HEK293 (cell line): Measurements from ENCODE around the gene AIFM1.

Source experiments
- CTCF ChIA-PET: fragments of 350-600 bp; formaldehyde crosslinking; extraction: SDS; loops from one replicate; lab custom pipeline; 2021; ENCODE audit warnings: antibody characterized with exemption; lab: Yijun Ruan, JAX
- POLR2A ChIA-PET: fragments of 300-600 bp; formaldehyde crosslinking; extraction: SDS; loops from one replicate; lab custom pipeline; 2020; ENCODE audit warnings: antibody characterized with exemption, inconsistent platforms; lab: Yijun Ruan, JAX
- H3K27ac ChIP-seq: fragments of 200-500 bp; sonication (Bioruptor generic); 2 replicates; pipeline ENCODE4 v1.5.1; 2014; ENCODE audit warnings: low read depth, low read length, control low read depth, inconsistent platforms; ENCODE audit errors: extremely low read depth
- H3K36me3 ChIP-seq, 2 experiments: fragments of 200-500 bp in 1 of 2; sonication (Bioruptor generic) in 1 of 2; 1 replicate in 1 of 2; 2 replicates in 1 of 2; pipeline ENCODE4 v1.5.1; 2014 to 2017; ENCODE audit warnings: inconsistent platforms in 2 of 2, low read length in 2 of 2; ENCODE audit not compliant: control insufficient read depth in 2 of 2, insufficient read depth in 1 of 2
- H3K4me1 ChIP-seq: fragments of 200-500 bp; sonication (Bioruptor generic); 2 replicates; pipeline ENCODE4 v1.5.1; 2014; ENCODE audit warnings: mild to moderate bottlenecking, low read length, inconsistent platforms; ENCODE audit not compliant: control insufficient read depth, insufficient read depth
- H3K4me3 ChIP-seq: 2 replicates; pipeline ENCODE4 v1.5.1; 2011; ENCODE audit warnings: low read depth, mild to moderate bottlenecking, control low read depth, low read length, moderate library complexity
- H3K9me3 ChIP-seq: fragments of 200-500 bp; sonication (Bioruptor generic); 2 replicates; pipeline ENCODE4 v1.5.1; 2014; ENCODE audit warnings: low read depth, low read length, inconsistent platforms; ENCODE audit not compliant: control insufficient read depth, insufficient read depth
- GLI2 ChIP-seq: fragments of 450-650 bp; formaldehyde crosslinking; IDR thresholded peaks from 2 replicates; pipeline ENCODE4; 2017; ENCODE audit warnings: missing biosample characterization, missing genetic modification characterization, low read depth, borderline replicate concordance
- KLF1 ChIP-seq: fragments of 450-650 bp; formaldehyde crosslinking; IDR thresholded peaks from 2 replicates; pipeline ENCODE4 v1.5.1; 2016; ENCODE audit warnings: missing biosample characterization, missing genetic modification characterization
- KLF8 ChIP-seq: fragments of 450-650 bp; formaldehyde crosslinking; IDR thresholded peaks from 2 replicates; pipeline ENCODE4 v1.5.1; 2016; ENCODE audit warnings: missing biosample characterization, missing genetic modification characterization
- REPIN1 ChIP-seq: fragments of 450-650 bp; formaldehyde crosslinking; IDR thresholded peaks from 2 replicates; pipeline ENCODE4 v1.5.1; 2017; ENCODE audit warnings: missing biosample characterization, missing genetic modification characterization, low read depth
- ZBTB17 ChIP-seq: fragments of 450-650 bp; formaldehyde crosslinking; IDR thresholded peaks from 2 replicates; pipeline ENCODE4 v1.5.1; 2016; ENCODE audit warnings: missing biosample characterization, missing genetic modification characterization
- ZBTB21 ChIP-seq: fragments of 450-650 bp; formaldehyde crosslinking; IDR thresholded peaks from 2 replicates; pipeline ENCODE4 v1.5.1; 2017; ENCODE audit warnings: missing biosample characterization, missing genetic modification characterization
- ZIC2 ChIP-seq: fragments of 450-650 bp; formaldehyde crosslinking; IDR thresholded peaks from 2 replicates; pipeline ENCODE4 v1.5.1; 2016; ENCODE audit warnings: missing biosample characterization, missing genetic modification characterization
- ZNF23 ChIP-seq: fragments of 450-650 bp; formaldehyde crosslinking; IDR thresholded peaks from 2 replicates; pipeline ENCODE4 v1.5.1; 2016; ENCODE audit warnings: missing biosample characterization, missing genetic modification characterization, borderline replicate concordance
- ZNF341 ChIP-seq: fragments of 450-650 bp; formaldehyde crosslinking; IDR thresholded peaks from 2 replicates; pipeline ENCODE4; 2016; ENCODE audit warnings: low read depth, missing biosample characterization, missing genetic modification characterization
- ZNF37A ChIP-seq: fragments of 450-650 bp; IDR thresholded peaks from 2 replicates; pipeline ENCODE4 v1.5.1; 2018; ENCODE audit warnings: missing biosample characterization, missing genetic modification characterization
- ZNF423 ChIP-seq: fragments of 450-650 bp; formaldehyde crosslinking; IDR thresholded peaks from 2 replicates; pipeline ENCODE4 v1.5.1; 2016; ENCODE audit warnings: missing biosample characterization, missing genetic modification characterization
- ZNF473 ChIP-seq: fragments of 450-650 bp; formaldehyde crosslinking; IDR thresholded peaks from 2 replicates; pipeline ENCODE4 v1.5.1; 2017; ENCODE audit warnings: missing biosample characterization, missing genetic modification characterization
- ZNF521 ChIP-seq: fragments of 450-650 bp; formaldehyde crosslinking; IDR thresholded peaks from 2 replicates; pipeline ENCODE4 v1.5.1; 2017; ENCODE audit warnings: missing biosample characterization, mild to moderate bottlenecking, missing genetic modification characterization
- ZNF558 ChIP-seq: fragments of 450-650 bp; formaldehyde crosslinking; IDR thresholded peaks from 2 replicates; pipeline ENCODE4 v1.5.1; 2016; ENCODE audit warnings: missing biosample characterization, missing genetic modification characterization
- ZNF560 ChIP-seq: fragments of 450-650 bp; formaldehyde crosslinking; IDR thresholded peaks from 2 replicates; pipeline ENCODE4 v1.5.1; 2017; ENCODE audit warnings: missing biosample characterization, missing genetic modification characterization, borderline replicate concordance
- ZNF610 ChIP-seq: fragments of 450-650 bp; formaldehyde crosslinking; IDR thresholded peaks from 2 replicates; pipeline ENCODE4 v1.5.1; 2016; ENCODE audit warnings: missing biosample characterization, missing genetic modification characterization, borderline replicate concordance
- ZNF629 ChIP-seq: fragments of 450-650 bp; formaldehyde crosslinking; IDR thresholded peaks from 2 replicates; pipeline ENCODE4 v1.5.1; 2017; ENCODE audit warnings: missing biosample characterization, missing genetic modification characterization
- ZNF707 ChIP-seq: fragments of 450-650 bp; formaldehyde crosslinking; IDR thresholded peaks from 2 replicates; pipeline ENCODE4 v1.5.1; 2016; ENCODE audit warnings: missing biosample characterization, missing genetic modification characterization
- ZNF776 ChIP-seq: fragments of 450-650 bp; formaldehyde crosslinking; IDR thresholded peaks from 2 replicates; pipeline ENCODE4 v1.5.0; 2017; ENCODE audit warnings: missing biosample characterization, missing genetic modification characterization, borderline replicate concordance
- ZNF791 ChIP-seq: fragments of 450-650 bp; formaldehyde crosslinking; IDR thresholded peaks from 2 replicates; pipeline ENCODE4 v1.5.1; 2016; ENCODE audit warnings: missing biosample characterization, missing genetic modification characterization
- TF ChIP-seq, protein P1 (sequence below): fragments of 450-650 bp; formaldehyde crosslinking; IDR thresholded peaks from 2 replicates; pipeline ENCODE4 v1.5.0; 2017; ENCODE audit warnings: missing biosample characterization, missing genetic modification characterization, borderline replicate concordance
- TF ChIP-seq, protein P2 (sequence below): fragments of 450-650 bp; formaldehyde crosslinking; IDR thresholded peaks from 2 replicates; pipeline ENCODE4 v1.5.1; 2017; ENCODE audit warnings: missing biosample characterization, missing genetic modification characterization
- TF ChIP-seq, protein P3 (sequence below): fragments of 450-650 bp; formaldehyde crosslinking; IDR thresholded peaks from 2 replicates; pipeline ENCODE4 v1.5.1; 2016; ENCODE audit warnings: missing biosample characterization, missing genetic modification characterization, borderline replicate concordance
- TF ChIP-seq, protein P4 (sequence below): fragments of 450-650 bp; formaldehyde crosslinking; IDR thresholded peaks from 2 replicates; pipeline ENCODE4 v1.5.1; 2016; ENCODE audit warnings: missing biosample characterization, missing genetic modification characterization
- TF ChIP-seq, protein P5 (sequence below): fragments of 450-650 bp; formaldehyde crosslinking; IDR thresholded peaks from 2 replicates; pipeline ENCODE4 v1.5.1; 2016; ENCODE audit warnings: missing biosample characterization, missing genetic modification characterization

AIFM1 gene

DNA sequence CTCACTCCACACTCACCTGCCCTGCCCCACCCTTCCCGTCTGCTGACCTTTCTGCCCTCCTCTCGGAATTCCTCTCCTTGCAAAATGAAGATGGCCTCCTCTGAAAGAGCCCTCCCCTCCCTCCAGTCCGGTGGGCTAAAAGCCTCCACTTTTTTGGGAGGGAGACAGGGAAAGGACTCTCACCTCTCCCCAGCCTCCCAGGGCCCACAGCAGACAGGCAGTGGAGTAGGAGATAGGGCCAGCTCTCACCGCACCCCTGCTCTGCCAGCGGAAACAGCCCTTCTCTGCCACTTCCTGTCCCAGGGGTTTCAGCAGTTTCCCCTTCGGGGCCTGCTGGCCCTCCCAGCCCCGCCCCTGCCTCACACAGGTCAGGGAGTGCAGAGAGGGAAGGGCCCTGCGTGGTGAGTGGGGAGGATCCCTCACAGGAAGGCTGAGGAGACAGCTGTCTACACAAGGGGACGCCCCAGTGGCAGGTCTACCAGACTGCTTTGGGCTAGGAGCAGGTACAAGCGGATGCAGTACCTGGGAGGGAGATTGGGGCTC, 73.6 kb downstream of the AIFM1 start:
- TF ChIP-seq ZNF23 (tag by site-specific recombination) (no peak), ZNF791 (tag by site-specific recombination) (no peak), ZNF521 (tag by site-specific recombination) (no peak), ZBTB21 (tag by site-specific recombination) (no peak), ZIC2 (tag by site-specific recombination) (no peak), ZNF560 (tag by site-specific recombination) (no peak), ZNF558 (no peak), KLF8 (tag by site-specific recombination) (no peak), ZNF341 (tag by site-specific recombination) (no peak)
- TF ChIP-seq, protein P1, sequence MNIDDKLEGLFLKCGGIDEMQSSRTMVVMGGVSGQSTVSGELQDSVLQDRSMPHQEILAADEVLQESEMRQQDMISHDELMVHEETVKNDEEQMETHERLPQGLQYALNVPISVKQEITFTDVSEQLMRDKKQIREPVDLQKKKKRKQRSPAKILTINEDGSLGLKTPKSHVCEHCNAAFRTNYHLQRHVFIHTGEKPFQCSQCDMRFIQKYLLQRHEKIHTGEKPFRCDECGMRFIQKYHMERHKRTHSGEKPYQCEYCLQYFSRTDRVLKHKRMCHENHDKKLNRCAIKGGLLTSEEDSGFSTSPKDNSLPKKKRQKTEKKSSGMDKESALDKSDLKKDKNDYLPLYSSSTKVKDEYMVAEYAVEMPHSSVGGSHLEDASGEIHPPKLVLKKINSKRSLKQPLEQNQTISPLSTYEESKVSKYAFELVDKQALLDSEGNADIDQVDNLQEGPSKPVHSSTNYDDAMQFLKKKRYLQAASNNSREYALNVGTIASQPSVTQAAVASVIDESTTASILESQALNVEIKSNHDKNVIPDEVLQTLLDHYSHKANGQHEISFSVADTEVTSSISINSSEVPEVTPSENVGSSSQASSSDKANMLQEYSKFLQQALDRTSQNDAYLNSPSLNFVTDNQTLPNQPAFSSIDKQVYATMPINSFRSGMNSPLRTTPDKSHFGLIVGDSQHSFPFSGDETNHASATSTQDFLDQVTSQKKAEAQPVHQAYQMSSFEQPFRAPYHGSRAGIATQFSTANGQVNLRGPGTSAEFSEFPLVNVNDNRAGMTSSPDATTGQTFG, result no peak
- TF ChIP-seq, protein P2, sequence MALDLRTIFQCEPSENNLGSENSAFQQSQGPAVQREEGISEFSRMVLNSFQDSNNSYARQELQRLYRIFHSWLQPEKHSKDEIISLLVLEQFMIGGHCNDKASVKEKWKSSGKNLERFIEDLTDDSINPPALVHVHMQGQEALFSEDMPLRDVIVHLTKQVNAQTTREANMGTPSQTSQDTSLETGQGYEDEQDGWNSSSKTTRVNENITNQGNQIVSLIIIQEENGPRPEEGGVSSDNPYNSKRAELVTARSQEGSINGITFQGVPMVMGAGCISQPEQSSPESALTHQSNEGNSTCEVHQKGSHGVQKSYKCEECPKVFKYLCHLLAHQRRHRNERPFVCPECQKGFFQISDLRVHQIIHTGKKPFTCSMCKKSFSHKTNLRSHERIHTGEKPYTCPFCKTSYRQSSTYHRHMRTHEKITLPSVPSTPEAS (tag by site-specific recombination), result no peak
- TF ChIP-seq, protein P3, sequence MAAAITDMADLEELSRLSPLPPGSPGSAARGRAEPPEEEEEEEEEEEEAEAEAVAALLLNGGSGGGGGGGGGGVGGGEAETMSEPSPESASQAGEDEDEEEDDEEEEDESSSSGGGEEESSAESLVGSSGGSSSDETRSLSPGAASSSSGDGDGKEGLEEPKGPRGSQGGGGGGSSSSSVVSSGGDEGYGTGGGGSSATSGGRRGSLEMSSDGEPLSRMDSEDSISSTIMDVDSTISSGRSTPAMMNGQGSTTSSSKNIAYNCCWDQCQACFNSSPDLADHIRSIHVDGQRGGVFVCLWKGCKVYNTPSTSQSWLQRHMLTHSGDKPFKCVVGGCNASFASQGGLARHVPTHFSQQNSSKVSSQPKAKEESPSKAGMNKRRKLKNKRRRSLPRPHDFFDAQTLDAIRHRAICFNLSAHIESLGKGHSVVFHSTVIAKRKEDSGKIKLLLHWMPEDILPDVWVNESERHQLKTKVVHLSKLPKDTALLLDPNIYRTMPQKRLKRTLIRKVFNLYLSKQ (tag by site-specific recombination), result no peak
- Histone ChIP-seq H3K4me1 (no peaks in the 10 kb centered on the region), H3K36me3 (no peaks in the 10 kb centered on the region), H3K4me3 (no peak overlapping the region), H3K9me3 (no peaks in the 10 kb centered on the region), H3K27ac (no peak overlapping the region)
- POLR2A ChIA-PET, result no interaction called here
- CTCF ChIA-PET, result no interaction called here

DNA sequence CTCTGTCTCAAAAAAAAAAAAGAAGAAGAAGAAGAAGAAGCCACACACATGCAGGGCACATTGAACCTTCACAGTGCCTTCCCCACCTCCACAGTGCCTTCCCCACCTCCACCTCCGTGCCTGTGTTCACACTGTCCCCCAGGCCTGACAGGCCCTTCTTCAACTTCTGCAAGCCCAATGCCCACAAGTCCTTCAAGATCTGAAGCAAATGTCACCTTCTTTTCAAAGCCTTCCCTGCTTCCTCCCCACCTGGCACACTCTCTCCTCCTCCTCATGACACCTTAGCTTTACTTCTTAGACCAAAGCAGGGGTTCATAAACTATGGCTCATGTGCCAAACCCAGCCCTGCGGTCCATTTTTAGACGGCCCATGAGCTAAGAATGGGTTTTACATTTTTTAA, 75.3 kb downstream of the AIFM1 start:
- H3K36me3 ChIP-seq, result no peaks in the 10 kb centered on the region
- ChIA-PET POLR2A (no interaction called here), CTCF (no interaction called here)
- H3K27ac ChIP-seq, result no peak overlapping the region
- no peak overlapping the region for H3K4me3 ChIP-seq
- no peaks in the 10 kb centered on the region for H3K4me1 ChIP-seq
- no peaks in the 10 kb centered on the region for H3K9me3 ChIP-seq
- TF ChIP-seq ZNF473 (no peak), GLI2 (tag by site-specific recombination) (no peak), ZNF610 (tag by site-specific recombination) (no peak), ZNF707 (tag by site-specific recombination) (no peak), ZNF776 (tag by site-specific recombination) (no peak), ZBTB17 (no peak), ZNF629 (tag by site-specific recombination) (no peak), ZNF423 (no peak), KLF1 (no peak), ZNF37A (tag by site-specific recombination) (no peak), ZBTB21 (tag by site-specific recombination) (no peak), REPIN1 (no peak)
- TF ChIP-seq, protein P4, sequence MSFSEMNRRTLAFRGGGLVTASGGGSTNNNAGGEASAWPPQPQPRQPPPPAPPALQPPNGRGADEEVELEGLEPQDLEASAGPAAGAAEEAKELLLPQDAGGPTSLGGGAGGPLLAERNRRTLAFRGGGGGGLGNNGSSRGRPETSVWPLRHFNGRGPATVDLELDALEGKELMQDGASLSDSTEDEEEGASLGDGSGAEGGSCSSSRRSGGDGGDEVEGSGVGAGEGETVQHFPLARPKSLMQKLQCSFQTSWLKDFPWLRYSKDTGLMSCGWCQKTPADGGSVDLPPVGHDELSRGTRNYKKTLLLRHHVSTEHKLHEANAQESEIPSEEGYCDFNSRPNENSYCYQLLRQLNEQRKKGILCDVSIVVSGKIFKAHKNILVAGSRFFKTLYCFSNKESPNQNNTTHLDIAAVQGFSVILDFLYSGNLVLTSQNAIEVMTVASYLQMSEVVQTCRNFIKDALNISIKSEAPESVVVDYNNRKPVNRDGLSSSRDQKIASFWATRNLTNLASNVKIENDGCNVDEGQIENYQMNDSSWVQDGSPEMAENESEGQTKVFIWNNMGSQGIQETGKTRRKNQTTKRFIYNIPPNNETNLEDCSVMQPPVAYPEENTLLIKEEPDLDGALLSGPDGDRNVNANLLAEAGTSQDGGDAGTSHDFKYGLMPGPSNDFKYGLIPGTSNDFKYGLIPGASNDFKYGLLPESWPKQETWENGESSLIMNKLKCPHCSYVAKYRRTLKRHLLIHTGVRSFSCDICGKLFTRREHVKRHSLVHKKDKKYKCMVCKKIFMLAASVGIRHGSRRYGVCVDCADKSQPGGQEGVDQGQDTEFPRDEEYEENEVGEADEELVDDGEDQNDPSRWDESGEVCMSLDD (tag by site-specific recombination), result no peak
- TF ChIP-seq, protein P5, sequence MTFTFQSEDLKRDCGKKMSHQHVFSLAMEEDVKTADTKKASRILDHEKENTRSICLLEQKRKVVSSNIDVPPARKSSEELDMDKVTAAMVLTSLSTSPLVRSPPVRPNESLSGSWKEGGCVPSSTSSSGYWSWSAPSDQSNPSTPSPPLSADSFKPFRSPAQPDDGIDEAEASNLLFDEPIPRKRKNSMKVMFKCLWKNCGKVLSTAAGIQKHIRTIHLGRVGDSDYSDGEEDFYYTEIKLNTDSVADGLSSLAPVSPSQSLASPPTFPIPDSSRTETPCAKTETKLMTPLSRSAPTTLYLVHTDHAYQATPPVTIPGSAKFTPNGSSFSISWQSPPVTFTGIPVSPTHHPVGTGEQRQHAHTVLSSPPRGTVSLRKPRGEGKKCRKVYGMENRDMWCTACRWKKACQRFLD (tag by site-specific recombination), result no peak
